HG03280 (cell line): ENCODE data around the gene PDGFA.

Experiments used
- ATAC-seq: cut with Tn5 transposase; IDR thresholded peaks from one replicate; pipeline ENCODE4 v1.9.1; 2021; ENCODE audit warnings: mild to moderate bottlenecking, moderate library complexity; ENCODE audit not compliant: unreplicated experiment

PDGFA gene

DNA sequence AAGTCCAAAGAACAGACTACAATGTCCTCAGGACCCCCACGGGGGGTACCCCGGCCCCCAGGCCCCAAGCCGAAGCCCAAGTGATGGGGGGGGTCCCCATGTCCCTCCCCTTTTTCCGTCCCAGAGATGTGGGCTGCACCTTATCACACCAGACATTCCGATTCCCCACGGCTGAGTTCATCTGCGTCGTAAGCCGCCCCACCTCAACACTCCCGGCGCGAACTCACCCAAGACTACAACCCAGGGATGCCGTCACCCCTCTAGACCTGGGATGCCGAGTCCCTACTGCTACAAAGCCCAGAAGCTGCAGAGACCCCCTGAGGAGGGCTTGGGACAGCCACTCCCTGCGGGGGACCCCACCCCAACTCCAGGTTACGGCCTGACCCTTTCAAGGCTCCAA, 14.5 kb downstream of the PDGFA start:
- ATAC-seq = no peak

DNA sequence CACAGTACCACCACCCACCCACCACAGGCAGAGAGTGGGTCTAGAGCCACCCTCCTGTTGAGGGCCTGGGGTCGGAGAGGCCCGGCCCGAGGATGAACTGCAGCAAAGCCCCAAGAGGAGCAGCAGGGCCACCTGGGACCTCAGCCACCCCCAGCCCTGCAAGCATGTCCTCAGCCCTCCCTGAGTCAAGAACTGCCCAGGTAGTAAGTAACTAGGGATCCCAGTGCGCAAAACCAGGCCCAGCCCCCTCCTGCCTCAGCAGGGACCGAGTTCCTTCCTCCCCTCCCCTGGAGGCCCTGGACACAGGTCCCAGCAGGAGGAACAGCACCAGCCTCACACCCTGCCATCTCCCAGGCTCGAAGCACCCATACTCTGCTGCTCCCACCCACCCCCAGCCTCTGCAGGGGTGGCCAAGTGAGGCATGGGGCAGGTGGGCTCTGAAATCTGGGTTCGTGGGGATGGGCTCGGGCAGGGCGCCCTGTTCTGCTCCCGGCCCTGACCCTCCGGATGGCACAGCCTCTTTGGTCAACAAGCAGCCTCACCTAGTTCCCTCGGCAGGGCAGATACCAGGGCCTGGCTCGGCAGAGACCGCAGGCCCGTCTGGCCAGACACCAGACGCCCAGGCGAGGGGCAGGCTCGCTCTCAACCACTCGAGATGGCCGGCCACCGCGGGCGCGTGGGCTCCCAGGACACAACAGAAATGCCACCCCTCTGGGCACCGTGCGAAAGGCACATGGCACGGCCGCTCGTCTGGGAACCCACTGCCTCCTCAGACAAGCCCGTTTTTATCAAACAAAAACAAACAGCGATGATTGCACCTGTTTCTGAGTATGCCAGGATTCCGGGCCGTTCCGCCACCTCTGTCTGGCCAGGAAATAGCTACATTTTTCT, 15.2 kb downstream of the PDGFA start:
- ATAC-seq = no peak

DNA sequence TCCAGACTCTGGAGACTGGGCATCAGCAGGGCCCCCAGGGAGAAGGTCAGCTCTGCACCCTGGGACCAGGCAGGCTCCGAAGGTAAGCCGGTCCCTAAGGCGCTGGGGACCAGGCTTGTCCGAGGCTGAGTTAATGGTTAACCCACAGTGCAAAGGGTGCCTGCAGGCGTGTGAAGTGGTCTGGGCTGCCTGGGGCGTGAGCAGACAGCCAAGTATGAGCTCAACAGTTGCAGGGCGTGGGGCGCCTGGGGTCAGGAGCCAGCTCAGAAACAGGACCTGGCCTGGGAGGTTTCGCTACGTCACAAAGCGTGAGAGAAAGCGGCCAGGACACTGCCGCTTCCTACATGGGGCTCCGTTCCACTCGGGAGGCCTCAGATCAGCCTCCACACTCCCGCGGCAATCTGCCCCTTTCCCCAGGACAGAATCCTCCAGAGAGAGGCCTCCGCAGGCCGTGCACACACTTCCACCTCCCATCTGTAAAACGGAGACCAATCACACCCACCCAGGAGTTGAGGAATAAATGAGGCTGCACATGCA, 16.0 kb downstream of the PDGFA start:
- ATAC-seq = no peak

DNA sequence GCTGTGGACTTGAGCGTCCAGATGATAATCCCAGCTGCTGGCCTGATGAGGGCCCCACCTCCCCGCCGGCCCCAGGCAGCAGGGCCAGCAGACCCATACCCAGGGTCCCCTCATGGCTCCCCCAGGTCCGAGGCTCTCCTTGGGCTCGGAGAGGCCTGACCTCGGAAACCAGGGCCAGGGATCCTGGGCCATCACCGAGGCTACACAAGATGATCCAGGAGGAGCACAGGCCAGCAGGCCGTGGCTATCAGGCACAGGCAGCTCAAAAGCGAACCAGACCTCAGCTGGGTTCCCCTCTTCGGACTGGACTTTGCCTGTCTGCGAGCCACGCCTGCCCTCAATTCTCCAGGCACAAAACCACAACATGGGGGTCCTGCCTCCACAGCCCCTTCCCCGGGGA, 17.4 kb downstream of the PDGFA start:
- ATAC-seq = no peak

DNA sequence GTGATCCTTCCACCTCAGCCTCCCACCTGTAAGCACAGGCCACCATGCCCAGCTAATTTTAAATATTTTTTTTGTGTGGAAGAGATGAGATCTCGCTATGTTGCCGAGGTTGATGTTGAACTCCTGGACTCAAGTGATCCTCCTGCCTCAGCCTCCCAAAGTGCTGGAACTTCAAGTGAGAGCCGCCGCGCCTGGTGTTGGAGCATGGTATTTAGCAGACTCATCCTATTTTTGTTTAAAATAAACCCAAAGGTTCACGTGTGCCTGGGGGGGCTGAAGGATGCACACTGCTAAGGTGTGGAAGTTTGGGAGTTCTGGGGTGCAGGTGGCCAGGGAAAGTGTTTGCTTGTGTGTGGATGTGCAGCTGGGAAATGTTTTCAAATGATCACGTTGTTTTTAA, 18.1 kb downstream of the PDGFA start:
- no peak for ATAC-seq

DNA sequence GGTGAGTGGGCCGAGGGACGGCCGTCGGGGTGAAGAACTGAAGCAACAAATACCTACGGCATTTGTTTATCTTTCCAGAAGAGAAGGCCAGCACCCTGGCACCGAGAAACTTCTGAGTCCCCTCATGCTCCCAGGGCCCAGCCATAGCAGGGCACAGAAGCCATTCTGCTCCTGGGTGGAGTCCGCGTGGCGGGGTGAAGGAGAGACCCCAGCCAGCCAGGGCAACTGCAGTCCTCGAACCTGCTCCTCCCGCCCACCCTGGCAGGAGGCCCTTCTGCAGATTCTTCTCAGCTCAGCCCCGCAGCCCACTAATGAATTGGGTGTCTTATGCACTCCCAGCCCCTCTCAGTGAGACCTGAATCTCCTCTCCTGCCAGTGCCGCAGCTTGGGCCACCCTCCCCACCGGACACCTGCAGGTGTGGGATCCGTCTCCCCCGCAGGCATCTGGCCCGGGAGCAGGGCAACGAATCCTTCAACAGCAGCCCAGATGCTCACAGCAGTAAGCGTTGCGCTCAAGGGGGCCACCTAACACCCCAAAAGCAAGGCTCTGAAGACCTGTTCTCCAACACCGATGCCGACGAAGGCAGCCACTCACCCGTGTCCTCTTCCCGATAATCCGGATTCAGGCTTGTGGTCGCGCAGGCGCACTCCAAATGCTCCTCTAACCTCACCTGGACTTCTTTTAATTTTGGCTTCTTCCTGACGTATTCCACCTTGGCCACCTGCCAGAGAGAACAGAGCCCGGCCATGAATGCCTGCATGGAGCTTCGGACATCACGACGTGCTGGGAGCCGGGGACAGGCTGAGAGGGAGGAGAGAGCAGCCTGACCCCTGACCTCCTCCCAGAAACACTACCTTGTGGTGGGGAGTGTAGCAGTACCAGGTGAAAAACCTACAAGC, 18.9 kb downstream of the PDGFA start:
- no peak for ATAC-seq

DNA sequence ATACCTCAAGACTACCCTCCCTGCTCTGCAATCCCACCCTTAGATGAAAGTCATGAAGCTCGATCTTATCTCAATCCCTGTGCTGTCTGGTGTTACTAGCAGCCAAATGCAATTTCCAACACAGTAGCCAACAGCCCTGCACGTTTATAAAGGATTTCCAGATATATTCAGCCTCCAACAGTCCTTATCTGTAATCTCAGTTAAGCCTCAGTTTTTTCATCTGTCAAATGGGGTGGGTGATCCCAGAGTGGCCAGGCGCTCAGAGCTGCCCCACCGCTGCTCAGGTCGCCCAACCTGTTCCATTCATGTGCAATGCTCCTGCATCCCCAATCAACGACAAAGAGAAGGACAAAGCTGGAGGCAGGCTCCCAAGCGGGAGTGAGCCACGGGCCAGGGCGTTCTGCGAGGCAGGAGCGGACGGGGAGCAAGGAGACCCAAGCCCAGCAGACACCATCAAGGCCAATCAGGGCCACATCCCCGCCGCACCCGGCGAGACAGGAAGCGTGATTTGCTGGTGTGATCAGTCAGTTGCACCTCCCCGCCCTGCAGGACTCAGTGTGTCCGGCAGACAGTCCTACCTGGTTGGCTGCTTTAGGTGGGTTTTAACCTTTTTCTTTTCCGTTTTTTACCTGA, 19.7 kb downstream of the PDGFA start:
- ATAC-seq = no peak

DNA sequence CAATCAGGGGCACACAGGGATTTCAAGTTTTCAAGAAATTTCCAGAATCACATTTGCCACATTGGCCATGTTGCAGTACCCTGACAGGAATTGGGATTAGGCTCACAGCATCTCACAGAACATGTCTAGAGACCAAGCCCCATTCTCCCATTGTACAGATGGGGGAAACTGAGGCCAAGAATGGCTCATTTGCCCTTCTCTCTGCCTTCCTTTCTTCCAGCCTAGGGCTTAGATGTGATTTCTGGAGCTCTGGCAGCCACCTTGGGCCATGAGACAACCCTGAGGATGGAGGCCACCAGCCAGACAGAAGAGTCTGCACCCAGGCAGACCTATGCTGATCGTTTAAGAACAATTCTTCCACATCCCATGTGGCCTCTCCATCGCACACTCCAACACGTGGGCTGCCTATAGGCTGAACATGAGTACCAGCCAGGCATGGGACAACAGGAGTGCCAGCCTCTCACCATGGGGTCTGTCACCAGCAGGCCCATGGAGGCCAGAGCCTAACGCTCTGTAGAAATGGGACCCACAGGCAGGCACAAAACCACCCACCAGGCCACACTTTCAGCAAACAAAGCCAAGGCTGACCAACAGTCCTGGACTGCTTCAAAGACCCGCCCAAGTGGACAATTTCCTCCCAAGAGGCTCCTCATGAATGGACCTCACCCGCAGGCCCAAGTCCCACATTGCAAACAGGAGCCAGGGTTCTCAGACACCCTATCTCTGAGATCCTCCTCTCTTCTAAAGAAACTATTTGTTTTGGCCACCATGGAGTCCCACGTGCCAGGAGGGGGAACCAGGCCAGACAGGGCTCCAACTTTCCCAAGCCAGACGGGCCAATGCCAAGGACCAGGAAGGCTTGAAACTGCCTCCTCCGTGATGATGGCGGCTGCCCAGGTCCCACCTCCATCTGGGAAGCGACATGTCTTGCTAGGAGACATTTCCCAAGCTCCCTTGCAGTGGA, 20.7 kb downstream of the PDGFA start:
- no peak for ATAC-seq

DNA sequence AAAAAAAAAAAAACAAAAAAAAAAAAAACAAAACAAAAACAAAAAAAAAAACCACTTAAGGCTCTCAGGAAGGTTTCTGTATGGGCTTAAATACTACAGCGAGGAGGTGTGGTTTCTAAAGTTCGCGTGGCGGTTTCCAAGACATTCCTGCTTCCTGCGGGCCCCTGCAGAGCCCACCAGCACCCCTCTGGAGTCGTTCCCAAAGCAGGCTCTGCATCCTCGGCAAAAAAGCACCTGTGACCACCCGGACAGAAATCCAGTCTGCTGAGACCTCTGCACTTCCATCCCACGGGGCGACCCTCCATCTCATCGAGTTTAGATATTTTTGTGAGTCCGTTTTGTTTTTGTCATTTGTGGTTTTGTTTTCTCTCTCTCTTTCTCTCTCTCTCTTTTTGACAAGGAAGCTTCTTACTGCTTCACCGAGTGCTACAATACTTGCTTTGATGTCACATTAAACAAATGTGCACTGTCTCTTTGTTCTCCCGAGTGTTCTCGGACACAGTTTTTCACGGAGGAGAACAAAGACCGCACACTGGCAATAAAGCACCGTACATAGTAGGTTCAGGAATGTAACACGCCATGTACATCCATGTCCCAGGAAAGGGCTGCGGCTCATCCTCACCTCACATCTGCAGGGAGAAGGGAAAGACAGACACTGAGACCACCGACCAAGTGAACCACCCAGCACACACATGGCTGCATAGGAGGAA, 21.5 kb downstream of the PDGFA start:
- no peak for ATAC-seq

DNA sequence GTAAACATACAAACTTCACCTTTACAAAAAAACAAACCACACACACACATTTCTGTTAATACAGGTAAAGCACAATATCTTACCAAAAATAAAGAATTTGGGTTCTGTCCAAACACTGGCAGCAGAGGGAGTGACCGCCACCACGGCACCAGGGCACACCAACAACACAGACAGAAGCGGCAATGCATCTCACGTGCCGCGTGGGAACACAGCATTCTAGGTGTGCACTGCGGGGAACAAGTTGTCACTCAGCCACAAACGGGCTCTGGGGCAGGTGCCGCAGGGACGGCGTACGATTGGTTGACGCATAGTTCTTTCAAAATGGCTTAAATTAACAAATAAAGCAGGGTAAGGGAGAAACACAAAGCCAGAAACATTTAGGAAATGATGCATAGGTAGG, 22.3 kb downstream of the PDGFA start:
- ATAC-seq = no peak

DNA sequence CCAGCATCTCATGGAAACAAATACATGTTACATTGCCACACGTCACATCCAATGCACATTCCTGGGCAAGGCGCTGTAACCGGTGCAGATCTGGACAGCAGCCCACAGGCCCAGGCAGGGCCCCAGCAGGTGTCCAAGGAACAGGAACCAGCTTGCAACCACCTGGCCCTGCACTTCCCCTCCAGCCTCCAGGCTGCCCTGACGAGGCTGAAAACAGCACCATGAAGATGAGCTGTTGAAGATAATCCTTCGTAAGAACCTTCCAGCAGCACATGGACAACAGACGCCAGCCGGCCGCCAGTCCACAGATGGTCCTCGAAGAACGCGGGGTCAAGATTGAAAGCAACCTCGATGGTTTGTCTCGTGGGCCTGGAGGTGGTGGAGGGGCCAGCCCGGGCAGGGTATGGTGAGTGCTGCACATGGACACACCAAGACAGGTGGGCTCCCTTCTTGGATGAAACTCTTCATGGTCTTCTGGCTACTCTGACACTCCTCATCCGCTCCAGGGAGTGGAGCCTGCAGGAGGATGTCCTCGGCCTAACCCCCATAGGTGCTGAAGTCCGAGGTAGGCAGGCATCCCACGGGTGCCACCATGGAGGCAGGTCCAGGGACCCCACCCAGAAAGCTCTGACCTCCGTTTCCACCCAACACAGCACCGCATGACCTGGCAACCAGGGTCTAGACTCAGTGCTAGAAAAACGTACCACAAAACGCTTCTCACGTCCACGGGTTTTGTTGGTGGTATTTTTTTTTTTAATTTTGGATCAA, 22.9 kb downstream of the PDGFA start:
- ATAC-seq = no peak

DNA sequence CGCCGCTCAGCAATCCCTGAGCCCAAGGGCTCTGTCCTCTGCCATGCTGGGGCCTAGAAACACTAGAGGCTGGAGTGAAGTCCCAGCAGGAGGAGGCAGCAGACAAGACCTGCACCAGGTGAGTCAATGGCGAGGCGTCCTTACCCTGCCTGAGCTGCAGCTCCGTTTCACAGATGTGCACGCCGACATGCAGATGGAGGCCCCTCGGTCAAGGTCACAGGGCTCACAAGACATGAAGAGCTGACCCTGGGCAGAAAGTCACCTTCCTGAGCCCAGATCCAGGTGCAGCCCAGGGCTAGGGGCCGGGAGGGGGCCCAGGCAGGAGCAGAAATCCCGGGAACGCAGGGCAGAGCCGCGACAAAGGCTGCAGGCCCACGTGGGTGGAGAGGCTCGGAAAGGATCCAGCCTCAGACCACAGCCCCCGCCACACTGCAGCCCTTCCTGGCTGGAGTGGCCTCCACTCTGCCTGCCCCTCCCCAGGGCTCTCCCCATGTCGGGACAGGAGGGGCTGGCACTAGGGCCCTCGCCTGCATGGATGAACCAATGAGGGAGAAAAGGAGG, 23.8 kb downstream of the PDGFA start:
- no peak for ATAC-seq

DNA sequence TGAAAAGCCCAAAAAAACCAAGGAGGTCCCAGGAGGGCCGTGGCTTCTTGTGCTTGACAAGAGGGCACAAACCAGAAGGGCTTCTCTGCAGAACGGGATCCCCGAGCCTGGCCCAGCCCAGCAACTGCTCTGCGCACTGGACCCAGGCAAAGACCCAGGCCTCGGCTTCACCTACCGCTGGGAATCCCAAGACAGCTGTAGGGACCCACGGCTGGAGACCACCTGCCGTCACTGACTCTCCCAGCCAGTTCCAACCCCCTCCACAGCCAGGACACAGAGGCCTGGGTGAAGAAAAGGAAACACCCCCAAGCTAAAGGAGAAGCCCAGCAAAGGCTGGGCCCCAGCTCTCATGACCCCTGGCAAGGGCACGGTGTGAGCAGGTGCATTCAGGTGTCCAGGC, 24.3 kb downstream of the PDGFA start:
- no peak for ATAC-seq

DNA sequence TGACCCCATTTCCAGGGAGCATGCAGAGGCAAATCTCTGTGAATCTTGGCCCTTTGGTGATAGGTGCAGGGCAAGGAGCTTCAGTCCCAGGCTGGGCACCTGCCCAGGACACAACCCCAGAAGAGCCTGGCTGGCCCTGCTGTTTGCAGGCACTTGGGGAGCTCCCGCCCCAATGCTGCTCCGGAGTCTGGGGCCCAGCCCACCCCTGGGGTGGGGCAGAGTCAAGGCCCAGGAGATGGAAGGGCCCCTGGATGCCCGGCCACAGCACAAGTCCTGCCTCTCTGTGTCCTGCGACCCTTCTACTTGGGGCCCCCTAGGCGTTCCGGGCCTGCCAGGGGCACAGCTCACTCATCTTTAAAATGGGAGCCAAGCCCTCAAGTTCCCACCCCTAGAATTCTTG, 24.7 kb downstream of the PDGFA start:
- ATAC-seq = no peak

DNA sequence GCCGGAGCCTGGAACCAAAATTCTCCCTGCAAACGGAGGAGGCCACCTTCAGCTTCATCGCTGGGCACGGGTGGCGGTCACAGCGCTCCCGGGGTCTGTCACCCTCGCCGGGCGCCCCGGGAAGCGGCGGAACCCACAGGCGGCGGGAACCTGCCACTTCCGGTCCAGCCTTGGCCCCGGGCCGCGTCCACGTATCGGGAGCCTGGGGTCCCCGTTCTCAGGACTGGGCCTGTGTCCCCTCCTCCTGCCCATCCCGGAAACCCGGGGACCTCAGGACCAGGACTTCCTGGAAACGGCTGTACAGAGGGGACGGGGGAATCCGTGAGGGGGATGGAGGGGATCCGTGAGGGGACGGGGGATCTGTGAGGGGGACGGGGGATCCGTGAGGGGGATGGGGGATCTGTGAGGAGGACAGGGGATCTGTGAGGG, 25.4 kb downstream of the PDGFA start:
- no peak for ATAC-seq

DNA sequence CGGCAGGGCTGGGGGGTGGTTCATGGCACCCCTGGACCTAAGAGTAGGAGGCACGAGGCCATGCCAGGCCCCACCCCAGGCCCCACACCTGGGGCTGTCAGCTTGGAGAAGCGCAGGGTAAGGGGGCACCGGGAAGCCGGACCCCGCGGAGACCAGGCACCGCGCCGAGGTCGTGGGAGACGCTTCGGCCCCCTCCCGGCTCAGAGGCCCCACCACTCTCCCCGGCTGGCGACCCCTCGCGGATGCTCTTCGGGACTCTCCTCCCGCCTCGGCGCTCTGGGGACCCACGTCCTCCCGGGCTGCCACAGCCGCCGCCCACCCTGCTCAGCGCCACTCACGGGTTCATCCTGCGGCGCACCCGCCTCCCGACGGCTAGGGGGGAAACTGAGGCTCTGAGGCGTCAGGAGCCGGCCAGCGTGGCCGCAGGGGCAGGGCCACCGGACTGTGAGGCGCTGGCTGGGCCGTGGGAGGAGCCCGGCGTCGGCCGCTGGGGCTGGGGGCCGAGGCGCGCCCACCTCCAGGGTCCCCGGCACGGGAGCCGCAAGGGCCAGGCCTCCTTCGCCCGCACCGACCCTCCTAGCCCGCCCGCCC, 25.9 kb downstream of the PDGFA start:
- no peak for ATAC-seq

DNA sequence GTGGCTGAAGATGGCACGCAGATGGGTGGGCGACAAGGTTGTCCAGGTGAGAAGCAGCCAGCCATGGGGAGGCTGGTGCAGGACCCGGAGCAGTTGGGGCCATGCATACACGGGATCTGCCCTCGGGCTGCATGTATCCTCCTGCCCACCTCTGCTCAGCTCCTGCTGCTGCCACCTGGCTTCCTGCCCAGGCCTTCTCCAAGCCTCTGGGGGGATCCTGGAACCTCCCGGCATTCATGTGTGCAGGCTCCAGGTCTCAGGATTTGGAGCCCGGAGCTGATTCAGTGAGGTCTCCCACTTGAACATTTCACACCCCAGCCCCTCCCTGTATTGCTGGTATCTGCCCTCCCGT, 27.0 kb downstream of the PDGFA start:
- ATAC-seq = no peak
